ENCODE measurements around the gene PCDHGA7. TPM values are rescaled to one million over a fixed set of nuclear protein-coding genes. Genes with fewer than 3 reads are reported as not detected.

The PCDHGA7 gene
- total and polyA plus RNA-seq, 2 donors (not counting 1 experiment from before 2014, with no cell fraction given) = 0.49 to 1.8 TPM

GRCh38 chr5:141420855-141421488 lies 38.4 kb downstream of the PCDHGA7 start, which contains the start of gene PCDHGA11:
Gene PCDHGA11, plus strand, starts transcription at chr5:141421051. Its CDS starts 177 bp downstream, at chr5:141421228.
- no peaks in the 10 kb centered on the region for H3K36me3 ChIP-seq (replicated peaks in 1 of 2; ENCODE audit: control extremely low read depth in 1 of 2, control insufficient read depth in 1 of 2, extremely low read depth in 1 of 2, insufficient read depth in 2 of 2, low read length in 1 of 2)
- DNase-seq (peak; percentile 68), ATAC-seq (ENCODE audit: low read depth) (peak; percentile 68)
- intact Hi-C loops (cut with micrococcal nuclease) = no loop called here
- H2AFZ ChIP-seq (ENCODE audit: insufficient read depth, low read depth, low read length, poor library complexity, severe bottlenecking) = peak within 1 kb of the TSS; percentile 17
- peaks cover 57% of the 10 kb centered on the region for H3K27me3 Mint-ChIP-seq
- whole genome bisulfite sequencing (ENCODE audit: insufficient coverage) = 8% methylated on average over 29 of the region's 42 CpGs
- H3K9ac ChIP-seq (ENCODE audit: low read length) = peak within 1 kb of the TSS; percentile 35
- no peaks in the 10 kb centered on the region for H4K20me1 ChIP-seq (ENCODE audit: control insufficient read depth, insufficient read depth, low read length, poor library complexity, severe bottlenecking)
- H3K4me3 Mint-ChIP-seq = peak within 1 kb of the TSS; percentile 87
- CTCF ChIA-PET = interaction anchor here (0.6 to 3.4 kb wide), 24 partner anchors 8 to 306 kb away, joined by 3 to 32 read pairs (median 5); partner anchors contain the start of genes PCDHB8, PCDHGA10, PCDHGA12 and PCDHGB3
- TF ChIP-seq EZH2 (IDR thresholded peaks at IDR 0.05; ENCODE audit: borderline replicate concordance, insufficient read depth, low read depth, low read length, poor library complexity, severe bottlenecking) (no peak), CTCF (IDR thresholded peaks at IDR 0.05) (peak; percentile 72)
- peaks cover 15% of the 10 kb centered on the region for H3K4me1 Mint-ChIP-seq
- POLR2A ChIA-PET = interaction anchor here (0.6 kb wide), 1 partner anchor 82 kb away, joined by 4 read pairs; no protein-coding TSS in a partner anchor
- peak within 1 kb of the TSS; percentile 24 to 53 (median 52) for H3K4me3 ChIP-seq (ENCODE audit: control extremely low read depth in 1 of 5, extremely low read depth in 1 of 5, insufficient read depth in 1 of 5, low read depth in 2 of 5, low read length in 4 of 5)
- H3K9me3 Mint-ChIP-seq (ENCODE audit: insufficient read depth) = peaks cover 7% of the 10 kb centered on the region
- H3K27me3 ChIP-seq (replicated peaks in 1 of 4; ENCODE audit: control extremely low read depth in 1 of 4, control insufficient read depth in 3 of 4, insufficient read depth in 4 of 4, low read length in 3 of 4) = peaks cover 2 to 71% (median 58%) of the 10 kb centered on the region in 4 experiments
- H3K4me1 ChIP-seq (ENCODE audit: control insufficient read depth in 2 of 2, insufficient read depth in 2 of 2, low read length in 2 of 2) = peaks cover 10 to 12% of the 10 kb centered on the region in 2 donors
- H3K27ac Mint-ChIP-seq = peak within 1 kb of the TSS; percentile 48
- H3K9me3 ChIP-seq (ENCODE audit: control extremely low read depth in 1 of 3, control insufficient read depth in 2 of 3, insufficient read depth in 1 of 3, low read length in 2 of 3) = peaks cover 2 to 56% (median 52%) of the 10 kb centered on the region in 3 donors
- peak within 1 kb of the TSS; percentile 47 for H3K4me2 ChIP-seq (replicated peaks; ENCODE audit: low read depth, low read length, poor library complexity, severe bottlenecking)
- H3K79me2 ChIP-seq (ENCODE audit: control insufficient read depth, insufficient read depth, low read length) = no peaks in the 10 kb centered on the region
- H3K27ac ChIP-seq (ENCODE audit: low read length in 2 of 2) = no peak within 1 kb of the TSS

DNA sequence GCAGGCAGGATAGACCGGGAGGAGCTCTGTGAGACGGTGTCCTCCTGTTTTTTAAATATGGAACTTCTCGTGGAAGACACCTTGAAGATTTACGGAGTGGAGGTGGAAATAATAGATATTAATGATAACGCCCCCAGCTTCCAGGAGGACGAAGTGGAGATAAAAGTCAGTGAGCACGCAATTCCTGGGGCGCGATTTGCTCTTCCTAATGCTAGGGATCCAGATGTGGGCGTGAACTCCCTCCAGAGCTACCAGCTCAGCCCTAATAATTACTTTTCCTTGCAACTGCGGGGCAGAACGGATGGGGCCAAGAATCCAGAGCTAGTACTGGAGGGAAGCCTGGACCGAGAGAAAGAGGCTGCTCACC lies 38.9 kb downstream of the PCDHGA7 start:
- intact Hi-C loops (cut with micrococcal nuclease) = no loop called here
- no peak overlapping the region for H3K27ac ChIP-seq (ENCODE audit: low read length in 2 of 2)
- peak overlapping the region; percentile 47 for H3K4me2 ChIP-seq (replicated peaks; ENCODE audit: low read depth, low read length, poor library complexity, severe bottlenecking)
- H3K36me3 ChIP-seq (replicated peaks in 1 of 2; ENCODE audit: control extremely low read depth in 1 of 2, control insufficient read depth in 1 of 2, extremely low read depth in 1 of 2, insufficient read depth in 2 of 2, low read length in 1 of 2) = no peaks in the 10 kb centered on the region
- ChIA-PET POLR2A (no interaction called here), CTCF (interaction anchor here (0.6 to 3.4 kb wide), 20 partner anchors 9 to 305 kb away, joined by 3 to 32 read pairs (median 5); partner anchors contain the start of genes PCDHB8, PCDHGA10, PCDHGA12 and PCDHGB3)
- Mint-ChIP-seq H3K4me1 (peaks cover 15% of the 10 kb centered on the region), H3K27me3 (peaks cover 56% of the 10 kb centered on the region), H3K9me3 (ENCODE audit: insufficient read depth) (peaks cover 7% of the 10 kb centered on the region), H3K27ac (no peak overlapping the region), H3K4me3 (peak overlapping the region; percentile 87)
- no peaks in the 10 kb centered on the region for H4K20me1 ChIP-seq (ENCODE audit: control insufficient read depth, insufficient read depth, low read length, poor library complexity, severe bottlenecking)
- no peak for DNase-seq
- peak overlapping the region in 4 of 5 experiments; percentile 24 to 53 (median 39) for H3K4me3 ChIP-seq (ENCODE audit: control extremely low read depth in 1 of 5, extremely low read depth in 1 of 5, insufficient read depth in 1 of 5, low read depth in 2 of 5, low read length in 4 of 5)
- TF ChIP-seq EZH2 (IDR thresholded peaks at IDR 0.05; ENCODE audit: borderline replicate concordance, insufficient read depth, low read depth, low read length, poor library complexity, severe bottlenecking) (no peak), CTCF (IDR thresholded peaks at IDR 0.05) (no peak)
- H3K9me3 ChIP-seq (ENCODE audit: control extremely low read depth in 1 of 3, control insufficient read depth in 2 of 3, insufficient read depth in 1 of 3, low read length in 2 of 3) = peaks cover 2 to 60% (median 52%) of the 10 kb centered on the region in 3 donors
- H3K9ac ChIP-seq (ENCODE audit: low read length) = peak overlapping the region; percentile 35
- peaks cover 10 to 12% of the 10 kb centered on the region in 2 donors for H3K4me1 ChIP-seq (ENCODE audit: control insufficient read depth in 2 of 2, insufficient read depth in 2 of 2, low read length in 2 of 2)
- no peak overlapping the region for H2AFZ ChIP-seq (ENCODE audit: insufficient read depth, low read depth, low read length, poor library complexity, severe bottlenecking)
- ATAC-seq (ENCODE audit: low read depth) = no peak
- WGBS (ENCODE audit: insufficient coverage) = 18% methylated on average over 11 of the region's 13 CpGs
- peaks cover 2 to 73% (median 59%) of the 10 kb centered on the region in 4 experiments for H3K27me3 ChIP-seq (replicated peaks in 1 of 4; ENCODE audit: control extremely low read depth in 1 of 4, control insufficient read depth in 3 of 4, insufficient read depth in 4 of 4, low read length in 3 of 4)
- no peaks in the 10 kb centered on the region for H3K79me2 ChIP-seq (ENCODE audit: control insufficient read depth, insufficient read depth, low read length)

Measured in B cell (primary cell).